Measurements from ENCODE around the gene FBN1.

DNA sequence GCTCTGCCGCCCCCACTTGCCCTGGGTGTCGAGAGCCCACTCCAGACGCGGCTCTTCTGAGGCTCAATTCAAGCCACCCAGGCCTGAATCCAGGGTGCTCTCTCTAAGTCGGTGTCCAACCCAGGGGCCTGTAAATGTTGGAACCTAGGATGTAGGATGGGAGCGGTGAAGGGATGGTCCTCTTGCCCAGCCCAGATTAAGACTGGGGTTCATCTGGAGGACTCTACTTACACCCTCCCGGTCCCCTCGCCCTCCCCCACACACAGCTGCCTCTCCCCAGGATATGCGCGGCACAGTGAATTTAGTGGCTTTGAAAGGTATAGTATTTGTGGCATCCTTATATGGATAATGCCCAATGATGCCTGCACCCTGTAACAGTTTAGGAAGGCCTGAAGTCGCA is 822 bp upstream of the FBN1 start:
- TF ChIP-seq CTCF (conservative IDR thresholded peaks at IDR 0.05; ENCODE audit: low read depth, low read length) = no peak
- no peak for TF ChIP-seq EZH2 (IDR thresholded peaks at IDR 0.05; ENCODE audit: low read length, unreplicated experiment)
- TF ChIP-seq EZH2phosphoT487 (IDR thresholded peaks at IDR 0.05; ENCODE audit: borderline replicate concordance, low read length) = no peak
